NB4 (cell line): ENCODE results near the gene CPEB3.

Experiments
- DNase-seq: peaks from one replicate; pipeline ENCODE4 v3.0.0; 2010; ENCODE audit warnings: low read depth
- H3K4me3 ChIP-seq: one replicate; pipeline ENCODE4 v1.5.1; 2011; ENCODE audit warnings: mild to moderate bottlenecking, low read depth, low read length, moderate library complexity
- CTCF ChIP-seq: IDR thresholded peaks from one replicate; pipeline ENCODE4 v1.5.1; 2012; ENCODE audit warnings: low read depth, low read length
- MYC ChIP-seq: IDR thresholded peaks from 2 replicates; pipeline ENCODE4 v1.6.1; 2011; ENCODE audit warnings: low read depth, low read length
- POLR2A ChIP-seq: IDR thresholded peaks from 2 replicates; pipeline ENCODE4 v1.6.1; 2011; ENCODE audit warnings: mild to moderate bottlenecking; ENCODE audit not compliant: insufficient read length; ENCODE audit errors: extremely low read depth
- TF ChIP-seq, protein P1 (sequence below): IDR thresholded peaks from 2 replicates; pipeline ENCODE4 v1.6.1; 2011; ENCODE audit warnings: low read depth, low read length

CPEB3 gene

GRCh38 chr10:92003258-92003657 is 287.6 kb downstream of the CPEB3 start:
- TF ChIP-seq CTCF (no peak), MYC (no peak), POLR2A (no peak)
- TF ChIP-seq, protein P1, sequence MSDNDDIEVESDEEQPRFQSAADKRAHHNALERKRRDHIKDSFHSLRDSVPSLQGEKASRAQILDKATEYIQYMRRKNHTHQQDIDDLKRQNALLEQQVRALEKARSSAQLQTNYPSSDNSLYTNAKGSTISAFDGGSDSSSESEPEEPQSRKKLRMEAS, result no peak
- DNase-seq, result no peak

GRCh38 chr10:92001995-92002394 is 288.9 kb downstream of the CPEB3 start:
- DNase-seq, result no peak

More at GRCh38 chr10:92003258-92003657, 287.6 kb downstream of the CPEB3 start:
- H3K4me3 ChIP-seq, result no peak overlapping the region

GRCh38 chr10:92001581-92001980 is 289.3 kb downstream of the CPEB3 start:
- H3K4me3 ChIP-seq, result no peak overlapping the region
- TF ChIP-seq POLR2A (no peak), MYC (no peak), CTCF (no peak)
- TF ChIP-seq, protein P1, result no peak
- no peak for DNase-seq

More at GRCh38 chr10:92001995-92002394, 288.9 kb downstream of the CPEB3 start:
- TF ChIP-seq CTCF (no peak), MYC (no peak), POLR2A (no peak)
- TF ChIP-seq, protein P1, result no peak
- no peak overlapping the region for H3K4me3 ChIP-seq
